ENCODE data around the gene PI16.

PI16 gene

DNA sequence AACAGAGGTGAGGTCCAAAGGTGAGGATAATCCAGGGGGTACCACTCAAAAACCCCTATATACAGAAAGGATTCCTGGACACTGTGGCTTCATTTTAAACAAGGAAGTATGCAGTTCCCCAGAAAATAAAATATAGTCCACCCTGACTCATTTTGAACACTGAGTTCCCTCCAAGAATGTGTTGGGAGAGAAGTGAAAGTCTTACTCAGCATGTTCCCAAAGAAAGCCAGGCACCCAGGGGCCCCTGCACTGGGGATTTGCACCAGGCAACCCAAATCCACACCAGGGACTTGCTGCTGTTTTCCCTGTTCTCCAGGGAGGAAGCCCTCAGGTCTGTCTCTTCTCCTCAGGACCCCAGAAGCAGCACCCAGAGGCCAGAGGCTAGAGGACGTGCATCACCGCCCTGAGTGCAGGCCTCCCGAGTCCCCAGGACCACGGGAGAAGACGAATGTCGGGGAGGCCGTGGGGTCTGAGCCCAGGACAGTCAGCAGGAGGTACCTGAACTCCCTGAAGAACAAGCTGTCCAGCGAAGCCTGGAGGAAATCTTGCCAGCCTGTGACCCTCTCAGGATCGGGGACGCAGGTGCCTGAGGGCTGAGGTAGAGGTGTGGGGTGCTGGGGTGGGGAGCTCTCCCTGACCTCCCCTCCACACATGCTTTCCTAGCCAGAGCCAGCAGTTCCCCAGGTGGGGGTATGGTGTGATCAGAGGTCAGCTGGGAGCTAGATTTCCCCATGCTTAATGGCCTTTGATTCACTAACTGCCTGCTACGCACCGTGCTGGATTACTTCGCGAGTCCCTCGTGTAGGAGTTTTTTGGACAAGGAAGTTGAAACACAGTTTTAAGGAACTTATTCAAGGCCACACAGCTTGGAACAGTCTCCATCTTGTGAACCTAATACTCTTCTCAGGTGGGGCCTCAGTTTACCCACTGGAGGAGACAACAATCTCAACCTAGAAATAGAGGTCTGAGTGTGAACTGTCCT, 54.2 kb downstream of the PI16 start:
- no peak for DNase-seq (ENCODE audit: insufficient read length)
- TF ChIP-seq POLR2A (IDR thresholded peaks at IDR 0.05; ENCODE audit: low read depth, low read length) (no peak), POLR2AphosphoS5 (IDR thresholded peaks at IDR 0.05; ENCODE audit: low read depth, low read length) (no peak), TAF1 (IDR thresholded peaks at IDR 0.05; ENCODE audit: borderline replicate concordance, low read depth, low read length) (no peak)
- no peak for FAIRE-seq

DNA sequence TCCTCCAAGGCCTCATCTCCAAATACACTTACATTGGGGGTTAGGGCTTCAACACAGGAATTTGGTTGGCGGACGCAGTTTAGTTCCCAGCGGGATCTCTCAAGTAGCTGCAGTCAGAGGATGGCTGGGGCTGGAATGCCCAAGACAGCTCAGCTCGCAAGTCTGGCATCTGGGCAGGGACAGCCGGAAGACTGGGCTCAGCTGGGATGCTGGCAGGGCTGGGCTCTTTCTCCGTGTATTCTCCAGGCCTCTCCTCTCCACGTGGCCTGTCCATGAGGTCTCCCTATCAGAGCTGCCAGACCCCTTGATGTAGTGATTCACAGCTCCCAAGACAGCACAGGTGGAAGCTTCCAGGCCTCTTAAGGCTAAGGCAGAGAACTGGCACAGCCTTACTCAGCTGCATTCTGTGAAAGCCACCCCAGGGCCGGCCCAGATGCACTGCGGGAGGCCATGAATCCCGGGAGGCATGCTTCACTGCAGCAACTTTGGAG, 55.9 kb downstream of the PI16 start:
- no peak for FAIRE-seq

GRCh38 chr6:37011656-37012378, 57.3 kb downstream of the PI16 start:
- FAIRE-seq (no peak), DNase-seq (ENCODE audit: insufficient read length) (no peak)
- TF ChIP-seq TAF1 (IDR thresholded peaks at IDR 0.05; ENCODE audit: borderline replicate concordance, low read depth, low read length): no peak

More for the DNA sequence above, 55.9 kb downstream of the PI16 start:
- no peak for DNase-seq (ENCODE audit: insufficient read length)
- TF ChIP-seq POLR2AphosphoS5 (IDR thresholded peaks at IDR 0.05; ENCODE audit: low read depth, low read length): no peak
- TF ChIP-seq POLR2A (IDR thresholded peaks at IDR 0.05; ENCODE audit: low read depth, low read length): no peak
- TF ChIP-seq TAF1 (IDR thresholded peaks at IDR 0.05; ENCODE audit: borderline replicate concordance, low read depth, low read length): no peak

DNA sequence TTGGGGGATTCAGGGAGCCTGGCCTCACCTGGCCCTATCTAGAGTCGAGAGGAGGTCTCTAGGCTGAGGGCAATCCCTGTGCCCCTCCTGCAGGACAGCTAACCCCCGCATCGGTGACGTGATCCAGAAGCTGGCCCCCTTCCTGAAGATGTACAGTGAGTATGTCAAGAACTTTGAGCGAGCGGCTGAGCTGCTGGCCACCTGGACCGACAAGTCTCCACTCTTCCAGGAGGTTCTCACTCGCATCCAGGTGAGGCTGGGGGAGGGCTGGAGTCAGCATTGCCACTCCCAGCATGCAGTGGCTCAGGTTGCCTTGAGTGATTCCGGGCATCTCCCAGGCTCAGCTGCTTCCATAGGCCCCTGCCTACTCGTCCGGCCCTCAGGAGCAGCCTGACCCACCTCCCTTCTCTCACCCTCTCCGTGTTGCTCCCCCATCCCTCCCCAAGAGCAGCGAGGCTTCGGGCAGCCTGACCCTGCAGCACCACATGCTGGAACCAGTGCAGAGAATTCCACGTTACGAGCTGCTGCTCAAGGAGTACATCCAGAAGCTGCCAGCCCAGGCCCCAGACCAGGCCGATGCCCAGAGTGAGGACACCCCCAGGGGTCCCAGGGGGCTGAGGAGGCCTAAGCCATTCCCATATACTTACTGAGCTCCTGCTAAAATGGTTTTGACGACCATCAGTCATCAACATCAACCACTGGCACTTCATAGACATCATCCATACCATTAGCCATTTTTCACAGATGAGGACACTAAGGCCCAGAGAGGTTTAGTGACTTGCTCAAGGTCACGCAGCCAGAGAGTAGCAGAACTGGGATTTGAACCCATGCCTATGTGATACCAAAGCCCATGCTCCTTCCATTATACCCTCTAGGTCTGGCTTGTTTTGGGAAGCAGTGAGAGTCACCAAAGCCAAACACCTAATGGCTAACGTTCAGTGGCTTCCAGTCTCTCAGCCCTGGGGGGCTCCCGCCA, 59.3 kb downstream of the PI16 start:
- no peak for DNase-seq (ENCODE audit: insufficient read length)
- TF ChIP-seq POLR2A (IDR thresholded peaks at IDR 0.05; ENCODE audit: low read depth, low read length) (no peak), POLR2AphosphoS5 (IDR thresholded peaks at IDR 0.05; ENCODE audit: low read depth, low read length) (no peak), TAF1 (IDR thresholded peaks at IDR 0.05; ENCODE audit: borderline replicate concordance, low read depth, low read length) (no peak)
- FAIRE-seq: no peak

All from GM12892 (cell line).